Esophagus mucosa (tissue), 1 donor: ENCODE data around the gene RBKS. TPM values are rescaled to one million over a fixed set of nuclear protein-coding genes. Genes with fewer than 3 reads are reported as not detected.
"Not testable (repeated sequence)": the region's sequence is repeated elsewhere in the genome, so short reads cannot be mapped to it uniquely, and the experiment has no call there.

Source experiments
- ATAC-seq: fragments of 200-7000 bp; cut with Tn5 transposase; one replicate; pipeline ENCODE4 v1.9.1; 2020
- total RNA-seq: library from RNA; stranded (reverse); gene quantifications from one replicate; pipeline ENCODE4 v1.2.4, GENCODE V29; 2023
- donor health status: DM: yes; HTN: yes; CAD: no.

RBKS gene
- total RNA-seq, 1 donor from 2014 or later: 4.5 TPM

DNA sequence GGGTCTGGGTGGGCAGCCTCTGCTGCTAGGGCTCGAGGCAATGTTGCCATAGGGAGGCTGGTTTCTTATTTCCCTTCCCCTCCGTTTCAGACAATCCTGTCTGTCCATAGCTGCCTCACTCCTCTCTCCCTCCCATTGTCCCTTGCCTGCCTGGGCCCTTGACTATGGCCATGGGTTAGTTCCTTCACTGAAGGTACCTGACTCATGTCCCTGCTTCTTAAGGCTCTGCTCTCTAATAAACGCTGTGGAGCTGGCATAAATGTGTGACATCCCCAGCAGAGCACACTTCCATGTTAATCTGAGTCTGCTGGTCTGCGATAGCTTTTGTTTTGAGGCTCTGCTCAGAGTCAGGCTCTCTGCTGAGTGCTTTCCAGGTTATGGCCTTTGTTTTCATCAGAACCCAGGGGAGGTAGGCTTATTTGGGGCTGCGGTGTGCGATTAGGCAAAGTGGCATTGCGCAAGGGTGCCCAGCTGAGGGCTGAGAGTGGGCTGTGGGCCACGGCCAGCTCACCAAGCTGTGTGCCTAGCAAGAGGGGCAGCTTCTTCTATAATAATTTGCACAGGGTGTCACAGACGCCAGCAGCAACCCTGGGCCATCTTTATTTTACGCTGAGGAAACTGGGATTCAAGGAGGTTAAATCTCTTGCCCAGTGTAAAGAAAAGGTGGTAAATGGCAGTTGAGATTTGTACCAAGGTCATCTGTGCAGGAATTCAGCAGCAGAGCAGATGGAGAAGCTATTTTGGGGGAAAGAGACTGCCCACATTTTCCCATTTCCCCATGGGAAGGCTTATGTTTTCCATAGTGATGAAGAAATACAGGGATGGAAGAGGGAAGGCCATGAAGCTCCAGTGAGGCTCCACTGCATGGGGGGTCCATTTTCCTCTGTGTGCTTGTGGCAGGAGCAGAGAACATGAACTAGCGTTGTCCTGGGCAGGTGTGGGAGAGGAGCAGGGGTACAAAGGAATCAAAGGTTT is 93.1 kb downstream of the RBKS start:
- ATAC-seq: no peak

DNA sequence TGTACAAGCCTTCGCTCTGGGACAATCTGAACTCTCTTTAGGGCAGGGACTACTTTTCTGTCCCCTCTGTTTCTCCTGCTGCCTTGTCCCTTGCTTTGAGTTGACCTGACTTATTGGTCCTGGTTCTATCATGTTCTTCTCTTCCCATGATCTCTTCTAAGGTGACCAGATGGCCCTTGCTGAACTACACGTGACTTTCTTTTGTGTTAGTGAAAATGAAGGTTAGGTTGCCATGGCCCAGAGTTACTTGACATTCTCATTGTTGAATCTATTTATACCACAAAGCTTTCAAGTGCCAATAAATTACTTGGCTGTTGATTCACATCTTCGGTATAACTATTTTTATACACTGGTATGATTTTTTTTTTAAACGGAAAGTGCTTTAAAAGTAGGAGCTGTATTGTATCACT is 94.3 kb downstream of the RBKS start:
- no peak for ATAC-seq

DNA sequence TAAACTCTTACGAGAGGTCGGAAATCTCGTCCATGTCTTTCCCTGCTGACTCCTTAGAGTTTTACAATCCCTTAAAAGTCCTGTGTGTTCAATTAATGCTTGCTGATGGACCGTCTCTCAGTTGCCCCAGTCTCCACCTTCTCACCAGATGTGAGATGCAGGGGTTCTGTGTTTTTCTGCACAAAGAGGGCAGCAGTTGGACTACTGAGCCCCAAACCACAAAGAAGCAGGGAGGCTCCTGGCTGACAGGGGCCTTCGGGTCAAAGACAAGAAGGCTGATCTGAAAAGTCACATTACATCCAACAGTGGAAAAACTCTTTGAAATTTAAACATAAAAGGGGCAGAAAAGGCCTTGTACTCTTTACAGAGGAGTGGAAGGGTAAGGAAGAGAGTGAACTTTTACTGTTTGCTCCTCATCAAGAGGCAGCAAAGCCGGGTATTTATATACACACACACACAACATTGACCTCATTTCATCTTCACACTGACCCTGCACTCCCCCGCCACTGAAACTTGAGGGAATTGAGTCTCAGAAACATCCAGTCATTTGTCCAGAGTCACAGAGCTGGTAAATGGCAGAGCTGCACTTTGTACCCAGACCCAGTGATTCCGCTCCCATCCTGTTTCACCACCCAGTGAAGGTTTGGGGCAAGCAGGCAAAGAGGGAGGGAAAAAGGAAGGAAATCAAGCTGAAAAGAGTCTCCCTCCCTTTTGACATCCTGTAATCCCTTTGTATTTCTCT is 94.9 kb downstream of the RBKS start:
- no peak for ATAC-seq

DNA sequence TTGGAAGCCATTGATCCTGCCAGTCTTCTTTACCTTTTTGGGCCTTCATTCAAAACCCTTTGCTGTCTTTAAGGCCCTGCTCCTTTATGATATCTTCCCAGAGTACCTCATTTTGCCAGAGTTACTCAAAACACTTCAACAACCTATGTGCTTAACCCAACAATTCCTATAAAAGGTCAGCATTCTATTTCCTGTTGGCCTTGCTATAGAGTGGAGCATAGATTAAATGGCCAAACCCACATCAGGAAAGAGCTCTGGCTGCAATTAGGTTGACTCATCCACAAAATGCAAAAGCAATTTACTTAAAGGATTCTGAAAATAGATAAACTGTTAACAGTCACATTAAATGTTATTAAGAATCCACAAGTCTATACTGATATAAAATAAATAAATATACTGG is 97.4 kb downstream of the RBKS start:
- peak; percentile 45 for ATAC-seq

DNA sequence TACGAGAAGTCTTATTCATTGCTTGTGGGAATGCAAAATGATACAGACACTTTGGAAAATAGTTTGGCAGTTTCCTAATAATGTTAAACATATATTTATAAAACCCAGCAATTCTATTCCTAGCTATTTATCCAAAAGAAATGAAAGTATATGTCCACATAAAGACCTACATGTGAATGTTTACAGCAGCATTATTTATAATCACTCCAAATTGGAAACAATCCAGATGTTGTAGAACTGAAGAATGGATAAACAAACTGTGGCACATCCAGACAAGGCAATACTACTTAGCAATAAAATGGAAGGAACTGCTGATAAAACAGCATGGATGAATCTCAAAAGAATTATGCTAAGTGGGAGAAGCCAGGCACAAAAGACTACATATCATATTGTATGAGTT is 99.4 kb downstream of the RBKS start:
- no peak for ATAC-seq

DNA sequence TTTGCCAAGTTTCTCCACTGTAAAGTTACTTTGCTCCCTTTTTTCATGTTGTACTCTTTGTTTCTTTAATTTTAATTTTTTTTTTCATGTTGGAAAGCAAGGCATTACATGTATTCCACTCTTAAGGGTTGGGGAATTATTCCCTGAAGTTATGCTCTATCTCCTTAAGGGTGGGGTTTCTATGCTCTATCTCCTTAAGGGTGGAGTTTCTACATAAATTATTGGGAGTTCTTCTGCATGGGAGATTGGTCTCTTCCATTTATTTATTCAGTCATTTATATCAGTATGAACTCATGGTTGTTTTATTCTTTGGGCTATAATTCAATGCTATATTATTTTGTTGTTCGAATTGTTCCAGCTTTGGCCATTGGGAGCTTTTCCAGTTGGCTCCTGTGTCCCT is 107.5 kb downstream of the RBKS start:
- ATAC-seq: no peak

DNA sequence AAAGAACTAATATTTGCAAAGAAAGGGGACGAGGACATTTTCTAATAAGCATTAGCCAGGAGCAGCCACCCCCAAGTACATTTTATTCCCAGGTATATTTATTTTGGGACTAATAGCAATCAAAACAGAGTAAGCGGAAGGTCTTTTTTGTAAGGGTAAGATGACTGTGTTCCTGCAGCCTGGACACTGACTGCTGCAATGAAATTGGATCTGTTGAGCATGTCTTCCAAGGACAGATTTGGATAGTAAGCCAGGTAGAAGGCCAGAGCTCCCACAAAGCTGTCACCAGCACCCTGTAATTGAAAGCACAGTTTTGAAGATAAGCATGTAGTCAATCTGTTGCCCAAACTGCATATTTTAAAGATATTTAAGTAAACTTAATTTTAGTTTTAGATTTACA is 108.7 kb downstream of the RBKS start:
- ATAC-seq: no peak

DNA sequence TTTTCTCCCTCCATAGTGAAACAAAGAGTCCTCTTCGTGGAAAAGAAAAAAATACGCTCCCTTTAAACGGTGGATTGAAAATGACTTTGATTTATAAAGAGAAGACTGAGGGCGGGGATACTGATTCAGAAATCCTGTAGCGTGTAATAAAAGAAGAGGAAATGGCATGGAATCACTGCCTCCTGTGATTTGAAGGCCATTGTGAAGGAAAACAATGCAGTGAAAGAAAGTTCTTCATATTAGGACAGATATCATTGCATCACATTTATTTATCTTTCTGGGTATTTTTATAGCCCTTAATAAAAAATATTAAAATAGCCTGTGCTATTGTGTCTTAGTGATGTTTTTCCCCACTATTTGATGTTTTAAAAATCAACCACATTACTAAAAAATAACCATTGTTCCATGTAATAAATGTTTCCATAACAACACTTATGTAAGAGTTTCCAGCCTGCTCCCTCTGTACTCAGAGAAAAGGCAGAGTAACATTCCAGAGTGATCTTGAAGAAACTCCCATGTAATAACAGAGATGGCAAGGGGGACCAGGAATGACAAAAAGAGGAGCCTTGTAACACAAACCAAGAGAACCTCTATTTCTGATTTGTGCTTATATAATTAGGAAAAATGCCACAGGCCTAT is 110.7 kb downstream of the RBKS start:
- no peak for ATAC-seq

DNA sequence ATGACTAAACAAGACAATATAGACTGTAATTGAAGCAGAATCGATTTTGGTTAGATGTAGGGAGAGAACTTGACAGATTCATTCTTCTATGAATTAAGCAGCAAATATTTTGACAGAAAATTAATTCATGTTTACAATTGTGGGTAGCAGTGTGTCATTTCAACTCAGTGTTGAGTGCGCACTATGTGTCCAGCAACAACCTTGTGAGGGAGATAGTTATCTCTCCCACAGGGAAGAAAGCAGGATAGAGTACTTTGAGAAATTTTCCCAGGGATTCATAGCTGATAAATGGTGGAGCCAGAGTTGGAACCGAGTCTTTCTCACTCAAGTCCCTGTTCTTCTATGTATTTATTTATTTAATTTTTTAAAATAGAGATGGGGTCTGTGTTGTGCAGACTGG is 113.5 kb downstream of the RBKS start:
- ATAC-seq: no peak

DNA sequence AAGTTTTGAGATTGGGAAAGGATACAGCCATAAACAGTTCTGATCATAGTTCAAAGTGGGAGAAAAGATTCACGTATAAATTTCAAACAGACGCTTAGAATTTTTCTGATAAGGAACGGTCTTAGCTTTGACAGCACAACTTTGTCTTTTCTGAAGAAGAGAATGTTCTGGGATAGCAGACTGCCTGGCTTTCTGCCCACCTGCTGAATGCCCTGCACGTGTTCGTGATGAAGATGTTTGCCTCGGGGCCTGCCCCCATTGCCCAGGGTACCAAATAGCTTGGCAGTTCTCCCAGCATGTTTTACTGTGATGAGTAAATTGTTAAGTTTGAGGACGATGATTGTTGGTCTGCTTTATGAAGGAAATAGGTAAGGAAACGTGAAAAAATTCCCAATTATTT is 114.1 kb downstream of the RBKS start:
- no peak for ATAC-seq

DNA sequence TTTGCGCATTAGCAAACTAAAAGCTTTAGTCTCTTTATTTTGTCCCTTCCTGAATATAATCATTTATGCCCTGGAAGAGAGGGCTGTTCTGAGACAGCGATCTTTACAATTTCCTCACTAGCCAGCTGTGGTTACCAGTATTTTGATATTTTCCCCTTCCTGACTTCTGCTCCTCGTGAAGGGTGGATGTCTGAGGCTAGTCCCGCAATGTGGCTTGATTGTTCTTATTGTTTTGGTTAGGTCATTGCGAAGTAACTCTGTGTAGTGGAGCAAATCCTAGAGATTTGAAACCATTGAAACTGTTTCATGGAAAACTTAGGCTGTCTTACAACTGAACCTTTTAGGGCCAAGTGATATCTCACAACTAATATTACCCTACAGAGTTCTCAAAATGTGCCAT is 116.2 kb downstream of the RBKS start:
- ATAC-seq: no peak

DNA sequence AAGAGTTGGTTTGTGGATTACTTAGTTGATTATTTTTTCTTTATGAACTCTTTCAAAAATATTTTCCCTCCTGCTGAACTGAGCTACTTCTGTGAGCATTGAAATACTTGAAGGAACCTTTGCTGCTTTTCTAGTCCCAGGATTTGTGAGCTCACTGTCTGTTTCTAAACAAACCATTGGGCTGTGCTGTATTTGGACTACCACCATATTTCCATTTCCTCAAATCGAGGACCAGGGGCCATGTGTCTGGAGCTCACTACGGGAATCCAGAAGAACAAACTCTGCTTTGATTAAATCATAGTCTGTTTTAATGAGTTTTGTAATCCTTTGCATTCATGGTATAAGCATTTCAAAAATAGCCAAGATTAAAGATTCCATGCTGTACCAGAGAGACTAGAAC is 117.4 kb downstream of the RBKS start:
- no peak for ATAC-seq

DNA sequence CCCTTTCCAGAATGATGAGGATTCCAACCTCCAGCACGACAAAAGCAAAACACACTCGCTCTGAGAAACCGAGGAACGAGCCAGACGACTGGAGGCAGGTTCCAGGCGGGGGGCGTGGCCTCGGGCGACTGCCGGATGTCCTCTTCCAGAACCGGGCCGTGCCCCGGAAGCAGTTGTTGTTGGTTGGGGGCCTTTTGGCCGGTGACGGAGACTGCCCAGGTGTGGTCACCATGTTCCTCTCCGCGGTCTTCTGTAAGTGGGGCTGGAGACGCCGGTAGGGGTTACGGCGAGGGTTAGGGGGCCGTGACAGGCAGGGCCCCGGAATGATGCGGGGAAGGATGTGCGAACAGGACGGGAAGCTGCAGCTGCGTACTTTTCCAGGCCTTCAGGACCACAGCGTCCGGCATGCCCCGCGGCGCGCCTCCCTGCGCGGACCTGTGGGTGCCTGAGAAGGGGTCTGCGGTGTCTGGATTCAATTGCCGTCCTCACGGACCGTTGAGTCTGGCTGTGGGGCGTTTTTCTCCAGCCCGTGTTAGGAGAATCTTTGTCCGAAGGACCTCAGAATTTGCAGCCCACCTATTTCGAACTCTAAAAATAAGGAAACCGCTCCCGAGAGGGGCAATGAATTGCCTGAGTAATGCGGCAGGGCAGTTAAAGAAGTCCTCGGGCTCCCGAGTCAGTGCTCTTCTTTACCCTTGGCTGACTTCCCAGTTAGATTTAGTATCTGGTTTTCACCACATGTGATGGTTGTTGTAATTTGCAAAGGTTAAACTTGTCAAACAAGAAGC is 118.4 kb downstream of the RBKS start, which contains the start of gene MRPL33:
MRPL33 (plus strand) TSS at position 172 of the 788 bp plus-strand sequence; CDS start at position 231, 59 bp downstream.
- ATAC-seq: peak; percentile 95

DNA sequence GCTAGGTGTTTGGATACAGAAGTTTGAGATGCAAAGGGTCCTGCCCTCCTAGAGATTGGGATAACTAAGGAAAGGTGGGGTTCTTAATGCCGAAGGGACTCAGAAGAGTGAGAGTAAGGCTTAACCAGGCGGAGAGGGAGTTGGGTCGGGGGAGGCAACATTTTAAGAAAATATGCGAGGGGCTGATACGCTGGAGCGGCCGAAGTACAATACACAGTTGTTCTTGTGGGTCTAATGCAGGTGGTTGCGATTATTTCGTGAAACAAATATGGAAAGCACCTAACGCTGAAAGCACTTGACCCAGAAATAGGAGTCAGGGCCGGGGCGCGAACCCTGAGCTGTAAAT is 119.0 kb downstream of the RBKS start:
- ATAC-seq: no peak

DNA sequence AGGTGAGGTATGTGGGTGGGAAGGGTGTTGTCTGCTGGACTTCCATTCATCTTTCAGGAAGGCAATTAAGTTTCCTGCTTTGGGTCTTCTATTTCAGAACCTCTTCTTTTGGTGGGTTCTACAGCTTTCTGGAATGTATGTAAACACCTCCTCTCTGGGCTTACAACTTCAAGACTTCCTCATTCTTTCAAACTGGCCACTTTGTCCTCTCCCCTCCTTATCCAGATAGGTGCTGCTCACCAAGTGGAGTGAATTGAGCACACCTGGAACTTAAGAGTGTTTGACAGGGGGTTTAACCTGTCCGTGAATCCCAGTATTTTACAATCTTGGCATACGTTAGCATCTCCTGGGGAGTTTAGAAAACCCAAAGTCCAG is 123.9 kb downstream of the RBKS start:
- ATAC-seq: no peak

DNA sequence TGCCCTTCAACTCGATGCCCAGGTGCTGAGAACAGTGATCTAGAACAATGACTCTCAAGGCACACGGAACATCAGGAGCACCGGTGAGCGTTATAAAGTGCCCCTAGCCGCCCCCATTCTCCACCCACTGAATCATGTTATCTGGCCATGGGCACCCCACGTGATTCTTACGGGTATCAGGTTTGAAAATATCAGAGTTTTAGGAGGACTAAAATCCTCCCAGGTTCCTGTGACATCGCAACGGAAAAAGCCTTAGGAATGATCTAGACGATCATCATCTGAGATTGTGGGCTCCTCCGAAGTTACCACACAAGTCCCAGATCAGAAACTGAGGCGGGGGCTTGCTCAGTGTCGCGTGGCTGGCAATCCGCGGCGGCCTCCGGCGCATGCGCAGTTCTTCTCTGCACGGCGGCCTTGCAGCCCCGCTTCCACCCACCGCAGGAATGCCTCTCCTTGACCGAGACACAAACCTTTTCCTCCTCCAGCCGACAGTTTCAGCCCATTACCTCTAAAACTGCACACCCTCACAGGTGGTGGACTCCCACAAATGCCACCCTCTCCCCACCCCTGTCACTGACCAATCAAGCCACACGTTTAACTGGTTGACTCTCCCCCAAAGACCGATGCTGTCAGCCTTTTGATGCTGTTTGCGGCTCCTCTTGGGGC is 124.4 kb downstream of the RBKS start:
- peak; percentile 51 for ATAC-seq

DNA sequence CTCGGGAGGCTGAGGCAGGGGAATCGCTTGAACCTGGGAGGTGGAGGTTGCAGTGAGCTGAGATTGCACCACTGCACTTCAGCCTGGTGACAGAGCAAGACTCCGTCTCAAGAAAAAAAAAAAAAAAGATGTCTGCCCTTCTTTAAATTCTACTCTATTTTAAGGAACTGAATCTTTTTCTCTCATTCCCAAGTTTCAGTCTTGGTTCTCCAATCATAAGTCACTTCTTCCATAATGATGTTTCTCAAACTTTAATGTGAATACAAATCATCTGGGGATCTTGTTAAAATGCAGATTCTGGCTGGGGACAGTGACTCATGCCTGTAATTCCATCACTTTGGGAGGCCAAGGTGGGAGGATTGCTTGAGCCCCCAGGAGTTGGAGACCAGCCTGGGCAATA is 125.7 kb downstream of the RBKS start:
- not testable (repeated sequence) for ATAC-seq

DNA sequence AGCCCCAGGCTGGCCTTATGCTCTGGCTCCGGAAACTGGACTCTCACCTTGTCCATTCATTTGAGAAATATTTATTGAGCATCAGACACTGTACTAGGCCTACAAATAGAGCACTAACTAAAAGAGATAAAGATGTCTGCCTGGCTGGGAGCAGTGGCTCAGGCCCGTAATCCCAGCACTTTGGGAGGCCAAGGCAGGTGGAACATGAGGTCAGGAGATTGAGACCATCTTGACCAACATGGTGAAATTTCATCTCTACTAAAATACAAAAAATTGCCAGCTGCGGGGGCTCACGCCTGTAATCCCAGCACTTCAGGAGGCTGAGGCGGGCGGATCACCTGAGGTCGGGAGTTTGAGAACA is 126.3 kb downstream of the RBKS start:
- ATAC-seq: no peak

DNA sequence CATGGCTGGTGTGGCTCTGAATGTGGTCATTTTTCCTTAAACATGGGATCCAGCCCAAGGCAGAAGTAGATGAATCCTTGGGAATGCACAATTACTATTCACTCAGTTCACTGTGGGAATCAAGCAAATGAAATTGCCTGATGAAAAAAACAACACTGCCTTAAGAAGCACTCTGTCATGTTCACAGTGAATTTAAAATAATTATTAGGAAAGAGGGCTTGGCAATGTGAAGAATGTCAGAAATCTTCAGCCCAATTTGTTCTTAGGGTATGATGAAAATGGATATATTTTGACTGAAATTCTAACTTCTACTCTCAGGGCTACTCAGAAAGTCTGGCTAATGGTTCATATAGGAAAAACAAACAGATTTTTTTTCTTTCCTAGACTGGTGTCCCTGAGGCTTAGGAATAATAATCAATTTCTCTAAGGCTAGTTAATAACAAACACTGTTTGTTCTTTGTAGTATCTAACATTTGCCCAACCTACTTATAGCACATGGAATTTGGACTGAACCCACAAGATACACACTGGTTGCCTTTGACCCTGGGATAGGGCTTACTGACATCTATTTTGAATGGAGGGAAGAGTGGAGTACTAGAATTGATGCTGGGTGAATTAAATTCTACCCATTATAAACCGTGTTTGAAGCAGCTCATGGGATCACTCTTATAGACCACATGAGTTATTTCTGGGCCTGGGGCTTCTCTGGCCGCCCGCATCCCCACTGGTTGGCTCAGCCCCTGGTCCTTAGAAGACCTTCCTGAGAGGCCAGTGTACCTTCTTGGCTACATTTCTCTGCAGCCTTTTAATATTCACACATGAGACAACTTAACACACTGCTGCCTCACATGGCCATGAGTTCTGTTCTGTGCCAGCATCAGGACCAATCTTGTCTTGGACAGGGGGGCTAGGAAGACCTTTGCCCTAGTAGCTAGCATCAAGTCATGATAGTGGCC is 127.0 kb downstream of the RBKS start:
- ATAC-seq: no peak

DNA sequence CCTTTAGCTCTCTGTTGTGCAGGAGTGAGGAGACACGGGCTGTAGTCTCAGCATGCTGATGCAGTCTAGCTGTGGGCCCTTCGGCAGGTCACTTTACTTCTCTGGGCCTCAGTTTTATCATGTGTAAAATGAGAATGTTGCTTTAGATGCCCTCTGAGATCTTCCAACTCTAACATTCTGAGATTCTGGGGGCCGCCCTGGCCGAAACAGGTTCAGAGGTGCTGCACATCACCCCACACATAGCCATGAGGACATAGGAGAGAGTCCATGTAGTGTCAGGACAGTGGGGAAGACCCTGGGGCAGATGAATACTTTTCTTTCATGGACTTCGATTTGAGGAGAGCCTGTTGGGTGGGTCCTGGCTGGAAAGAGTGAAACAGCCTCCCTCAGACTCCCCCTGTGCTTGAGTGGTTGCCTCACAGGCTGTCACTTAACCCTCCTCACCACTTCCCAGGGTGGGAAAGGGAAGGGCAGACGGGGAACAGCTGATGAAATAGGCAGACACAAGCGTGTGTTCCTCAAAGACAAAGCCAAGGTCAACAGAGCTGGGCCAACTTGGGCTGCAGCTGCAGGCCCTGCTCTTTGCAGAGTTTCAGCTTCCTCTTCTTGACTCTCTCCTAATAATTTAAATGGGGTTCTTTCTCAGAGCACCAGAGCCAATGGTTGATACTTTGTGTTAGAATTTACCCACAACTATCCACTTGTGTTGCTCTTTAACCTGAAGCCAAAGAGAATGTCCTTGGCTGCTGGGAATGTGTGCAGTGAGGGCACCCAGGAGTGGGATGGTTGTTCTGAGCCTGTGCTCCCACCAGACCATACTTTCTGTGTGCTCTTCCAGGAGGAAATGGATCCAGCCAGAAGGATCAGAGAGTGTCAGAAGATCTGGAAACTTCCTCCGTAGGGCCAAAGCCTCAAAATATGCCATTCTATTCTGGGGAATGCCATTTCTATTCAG is 133.4 kb downstream of the RBKS start:
- ATAC-seq: no peak
